GM23338 (cell line): Measurements from ENCODE around the gene SHISAL1. TPM values are rescaled to one million over a fixed set of nuclear protein-coding genes. Genes with fewer than 3 reads are reported as not detected.

Source experiments
- ATAC-seq: fragments of 200-7000 bp; cut with Tn5 transposase; 3 replicates; pipeline ENCODE4 v1.9.1; 2020
- DNase-seq: peaks from one replicate; pipeline ENCODE4 v3.0.0-alpha.2; 2015; ENCODE audit warnings: low spot score
- H2AFZ ChIP-seq: fragments of 200-600 bp; sonication (generic); 2 replicates; pipeline ENCODE4 v1.8.0; 2016; ENCODE audit warnings: antibody characterized with exemption, mild to moderate bottlenecking, moderate library complexity
- H3F3A ChIP-seq: fragments of 200-600 bp; sonication (generic); replicated peaks from 2 replicates; pipeline ENCODE4 v1.8.0; 2017; ENCODE audit warnings: antibody characterized with exemption, mixed run types, low read depth
- H3K27ac ChIP-seq: fragments of 200-600 bp; sonication (generic); 2 replicates; pipeline ENCODE4 v1.6.1; 2016; ENCODE audit warnings: low read depth
- H3K27me3 ChIP-seq: fragments of 200-600 bp; sonication (generic); 2 replicates; pipeline ENCODE4 v1.8.0; 2016; ENCODE audit warnings: mild to moderate bottlenecking, mixed run types, moderate library complexity; ENCODE audit not compliant: insufficient read depth
- H3K36me3 ChIP-seq: fragments of 200-600 bp; sonication (generic); 2 replicates; pipeline ENCODE4 v1.8.0; 2016; ENCODE audit warnings: mild to moderate bottlenecking; ENCODE audit not compliant: insufficient read depth
- H3K4me1 ChIP-seq: fragments of 200-600 bp; sonication (generic); 2 replicates; pipeline ENCODE4 v1.8.0; 2016; ENCODE audit warnings: mild to moderate bottlenecking, moderate library complexity; ENCODE audit not compliant: insufficient read depth
- H3K4me2 ChIP-seq: fragments of 200-600 bp; sonication (generic); 2 replicates; pipeline ENCODE4 v1.7.1; 2017; ENCODE audit warnings: mixed run types
- H3K4me3 ChIP-seq: fragments of 200-600 bp; sonication (generic); 2 replicates; pipeline ENCODE4 v1.6.1; 2016; ENCODE audit warnings: mixed run types
- H3K79me2 ChIP-seq: fragments of 200-600 bp; sonication (generic); replicated peaks from 2 replicates; pipeline ENCODE4 v1.8.0; 2017; ENCODE audit warnings: mild to moderate bottlenecking; ENCODE audit not compliant: insufficient read depth
- H3K9me2 ChIP-seq: fragments of 200-600 bp; sonication (generic); 2 replicates; pipeline ENCODE4 v1.8.0; 2017; ENCODE audit not compliant: insufficient read depth
- H4K20me1 ChIP-seq: fragments of 200-600 bp; sonication (generic); replicated peaks from 2 replicates; pipeline ENCODE4 v1.8.0; 2017; ENCODE audit warnings: mild to moderate bottlenecking; ENCODE audit not compliant: insufficient read depth
- H3K27ac Mint-ChIP-seq: 2 replicates; pipeline ENCODE4 v1.8.0; 2020; ENCODE audit warnings: inconsistent platforms, mild to moderate bottlenecking, moderate library complexity, mixed read lengths
- H3K27me3 Mint-ChIP-seq: 3 replicates; pipeline ENCODE4 v1.8.0; 2022; ENCODE audit warnings: low read depth, mild to moderate bottlenecking, moderate library complexity, mixed read lengths, inconsistent platforms; ENCODE audit not compliant: insufficient read depth, poor library complexity
- H3K36me3 Mint-ChIP-seq: 3 replicates; pipeline ENCODE4 v1.8.0; 2021; ENCODE audit warnings: low read depth, mild to moderate bottlenecking, inconsistent platforms, moderate library complexity, mixed read lengths
- H3K4me1 Mint-ChIP-seq: 3 replicates; pipeline ENCODE4 v1.8.0; 2020; ENCODE audit warnings: mild to moderate bottlenecking, inconsistent platforms, mixed read lengths
- H3K4me3 Mint-ChIP-seq: 3 replicates; pipeline ENCODE4 v1.8.0; 2021; ENCODE audit warnings: moderate library complexity, mild to moderate bottlenecking, inconsistent platforms, mixed read lengths
- H3K9me3 Mint-ChIP-seq: 3 replicates; pipeline ENCODE4 v1.8.0; 2020; ENCODE audit warnings: moderate library complexity, mild to moderate bottlenecking, inconsistent platforms, mixed read lengths
- CREB1 ChIP-seq: fragments of 250-450 bp; sonication (Bioruptor Pico); IDR thresholded peaks from 2 replicates; pipeline ENCODE4 v1.5.0; 2020; ENCODE audit warnings: low read depth, mild to moderate bottlenecking, moderate library complexity
- CTCF ChIP-seq, 2 experiments: fragments of 200-600 bp in 1 of 2; sonication (generic) in 1 of 2; conservative IDR thresholded peaks; 2 replicates each; pipeline versions ENCODE4 v1.5.1 to v1.6.1; 2016 to 2017; ENCODE audit warnings: antibody characterized with exemption in 2 of 2, low read depth in 2 of 2, mild to moderate bottlenecking in 2 of 2, moderate library complexity in 1 of 2
- ETS1 ChIP-seq: IDR thresholded peaks from 2 replicates; pipeline ENCODE4 v1.6.1; 2016; ENCODE audit warnings: antibody characterized with exemption
- EZH2 ChIP-seq: fragments of 200-600 bp; sonication (generic); IDR thresholded peaks from one replicate; pipeline ENCODE4 v1.8.0; 2017; ENCODE audit warnings: antibody characterized with exemption, mild to moderate bottlenecking, low read depth; ENCODE audit not compliant: unreplicated experiment
- EZH2phosphoT487 ChIP-seq: fragments of 200-600 bp; sonication (generic); IDR thresholded peaks from one replicate; pipeline ENCODE4 v1.8.1; 2018; ENCODE audit warnings: antibody characterized with exemption; ENCODE audit not compliant: unreplicated experiment
- JUNB ChIP-seq: IDR thresholded peaks from one replicate; pipeline ENCODE4 v1.6.1; 2016; ENCODE audit warnings: antibody characterized with exemption; ENCODE audit not compliant: unreplicated experiment
- NANOG ChIP-seq: IDR thresholded peaks from 2 replicates; pipeline ENCODE4 v1.6.1; 2016; ENCODE audit warnings: antibody characterized with exemption, borderline replicate concordance
- POLR2AphosphoS5 ChIP-seq: IDR thresholded peaks from 2 replicates; pipeline ENCODE4 v1.6.1; 2016; ENCODE audit warnings: antibody characterized with exemption, low read depth
- REST ChIP-seq: IDR thresholded peaks from one replicate; pipeline ENCODE4 v1.6.1; 2018; ENCODE audit warnings: antibody characterized with exemption; ENCODE audit not compliant: unreplicated experiment
- STAT1 ChIP-seq: IDR thresholded peaks from one replicate; pipeline ENCODE4 v1.6.1; 2016; ENCODE audit warnings: antibody characterized with exemption; ENCODE audit not compliant: unreplicated experiment
- ZNF114 ChIP-seq: fragments of 250-450 bp; sonication (Bioruptor Pico); IDR thresholded peaks from 2 replicates; pipeline ENCODE4 v1.5.0; 2020; ENCODE audit warnings: mild to moderate bottlenecking, moderate library complexity
- ZNF331 ChIP-seq: fragments of 250-450 bp; sonication (Bioruptor Pico); IDR thresholded peaks from 2 replicates; pipeline ENCODE4 v1.5.0; 2020; ENCODE audit warnings: low read depth, mild to moderate bottlenecking, moderate library complexity
- ZNF462 ChIP-seq: fragments of 250-450 bp; sonication (Bioruptor Pico); IDR thresholded peaks from 2 replicates; pipeline ENCODE4 v1.5.0; 2020; ENCODE audit warnings: mild to moderate bottlenecking, moderate library complexity
- polyA plus RNA-seq: library from polyadenylated mRNA; unstranded; fragments of >200 nt; fragmentation: Nextera tagmentation; extraction: Ambion mirVana; gene quantifications from 2 replicates; pipeline ENCODE4 v1.2.1, GENCODE V29; 2016
- total RNA-seq: library from RNA; depleted of rRNA; stranded (reverse); fragments of >200 nt; shearing (Covaris generic); gene quantifications from 2 replicates; pipeline ENCODE4 v1.2.3, GENCODE V29; 2014

The SHISAL1 gene
- total and polyA plus RNA-seq, 2 experiments from 2014 or later = 0.71 to 3.4 TPM

DNA sequence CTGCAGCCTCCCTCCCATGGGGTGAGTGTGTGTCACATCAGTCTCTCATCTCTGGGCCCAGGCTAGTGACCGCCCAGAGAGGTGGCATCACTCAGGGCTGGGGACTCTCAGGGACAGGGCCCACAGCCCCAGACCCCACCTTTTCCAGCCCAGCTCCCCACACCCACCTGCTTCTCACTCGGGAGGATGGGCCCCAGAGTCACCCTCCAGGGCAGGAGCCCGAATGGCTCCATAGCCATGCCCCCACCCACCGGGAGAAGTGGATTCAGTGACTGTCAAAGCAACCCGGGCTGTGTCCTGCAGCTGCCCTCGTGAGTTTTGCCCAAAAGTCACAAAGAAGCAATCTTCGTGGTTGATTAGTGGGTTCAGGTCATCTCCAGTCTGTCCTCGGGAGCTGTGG lies 106.1 kb downstream of the SHISAL1 start:
- Histone ChIP-seq H2AFZ (no peak overlapping the region), H3K27me3 (no peaks in the 10 kb centered on the region), H3K4me1 (no peaks in the 10 kb centered on the region), H3F3A (no peaks in the 10 kb centered on the region), H3K4me3 (no peak overlapping the region), H3K9me2 (no peaks in the 10 kb centered on the region), H4K20me1 (no peaks in the 10 kb centered on the region), H3K36me3 (no peaks in the 10 kb centered on the region), H3K79me2 (no peaks in the 10 kb centered on the region), H3K4me2 (no peak overlapping the region), H3K27ac (no peak overlapping the region)
- Mint-ChIP-seq H3K27ac (no peak overlapping the region), H3K36me3 (no peaks in the 10 kb centered on the region), H3K4me1 (peaks cover 2% of the 10 kb centered on the region; the same call in 1 of the 3 replicates), H3K4me3 (no peak overlapping the region), H3K9me3 (peaks cover 3% of the 10 kb centered on the region; the same call in 1 of the 3 replicates), H3K27me3 (peaks cover 5% of the 10 kb centered on the region)
- ATAC-seq (no peak), DNase-seq (no peak)
- TF ChIP-seq CTCF (conservative IDR thresholded peaks at IDR 0.05; ENCODE audit: low read depth in 2 of 2) = no peak
- no peak for TF ChIP-seq ETS1
- no peak for TF ChIP-seq CREB1 (CRISPR knock-in tag)
- TF ChIP-seq JUNB = no peak
- TF ChIP-seq EZH2phosphoT487 = no peak
- no peak for TF ChIP-seq ZNF114
- TF ChIP-seq NANOG = no peak
- TF ChIP-seq STAT1 = no peak
- TF ChIP-seq ZNF331 (CRISPR knock-in tag) = no peak
- TF ChIP-seq ZNF462 (CRISPR knock-in tag) = no peak
- TF ChIP-seq REST = no peak
- no peak for TF ChIP-seq POLR2AphosphoS5
- TF ChIP-seq EZH2 = no peak
